DOHH2 (cell line): ENCODE measurements around the gene CDKAL1.

Experiments
- CTCF ChIP-seq: fragments of 200-600 bp; sonication (generic); IDR thresholded peaks from one replicate; pipeline ENCODE4 v1.5.1; 2014; ENCODE audit warnings: antibody characterized with exemption, mild to moderate bottlenecking, low read depth, low read length; ENCODE audit not compliant: poor library complexity, severe bottlenecking
- EZH2phosphoT487 ChIP-seq: fragments of 200-600 bp; sonication (generic); IDR thresholded peaks from 2 replicates; pipeline ENCODE4 v1.6.1; 2017; ENCODE audit warnings: borderline replicate concordance, mild to moderate bottlenecking, antibody characterized with exemption, low read length, moderate library complexity, mixed read lengths

GRCh38 chr6:20909621-20910020, 375.4 kb downstream of the CDKAL1 start:
- TF ChIP-seq CTCF (no peak), EZH2phosphoT487 (no peak)
